ENCODE measurements around the gene CABP1. TPM values are rescaled to one million over a fixed set of nuclear protein-coding genes. Genes with fewer than 3 reads are reported as not detected.

The CABP1 gene
- total RNA-seq, 1 experiment from 2014 or later: 3.0 TPM

GRCh38 chr12:120706029-120706428, 65.6 kb downstream of the CABP1 start:
- H3K23me2 ChIP-seq (ENCODE audit: insufficient read length, low read depth, low read length, poor library complexity, severe bottlenecking): peaks cover 1% of the 10 kb centered on the region
- H3K18ac ChIP-seq (ENCODE audit: insufficient read length, low read depth, low read length): no peak overlapping the region
- H3K4me1 ChIP-seq (ENCODE audit: insufficient read depth, low read length): no peaks in the 10 kb centered on the region; the same call in 1 of the 2 replicates
- no peak for TF ChIP-seq CTCF (conservative IDR thresholded peaks at IDR 0.05)
- H2BK20ac ChIP-seq (ENCODE audit: low read depth, low read length, poor library complexity, severe bottlenecking): no peak overlapping the region
- H3K14ac ChIP-seq (ENCODE audit: insufficient read depth, low read length): no peak overlapping the region
- H2BK5ac ChIP-seq (ENCODE audit: insufficient read length, low read length): no peak overlapping the region
- no peak overlapping the region for H3K4me2 ChIP-seq (ENCODE audit: insufficient read depth, insufficient read length, low read length)
- H3K27me3 ChIP-seq (ENCODE audit: insufficient read depth, low read length): no peaks in the 10 kb centered on the region
- H3K9ac ChIP-seq (ENCODE audit: extremely low read depth, insufficient read length, low read length): no peak overlapping the region
- peaks cover 6% of the 10 kb centered on the region in 2 experiments for H3K4me1 Mint-ChIP-seq
- H3K27ac ChIP-seq (ENCODE audit: insufficient read length, low read depth, low read length): no peak overlapping the region
- H4K5ac ChIP-seq (ENCODE audit: insufficient read length, low read depth, low read length): no peak overlapping the region
- H3K9me3 ChIP-seq (ENCODE audit: control insufficient read depth, low read depth, low read length): no peaks in the 10 kb centered on the region
- H3K23ac ChIP-seq (ENCODE audit: insufficient read length, low read depth, low read length): no peak overlapping the region
- peaks cover 9 to 22% (median 18%) of the 10 kb centered on the region in 3 experiments; a peak in 6 of 7 replicates for H3K36me3 Mint-ChIP-seq (ENCODE audit: insufficient read depth in 1 of 3, low read depth in 3 of 3)
- no peak overlapping the region for H3K4ac ChIP-seq (ENCODE audit: low read depth, low read length)
- no peaks in the 10 kb centered on the region for H4K20me1 ChIP-seq (ENCODE audit: control insufficient read depth, insufficient read depth, insufficient read length)
- no peaks in the 10 kb centered on the region; the same call in 1 of the 2 replicates for H3K79me2 ChIP-seq (ENCODE audit: insufficient read depth, low read length)
- no peak overlapping the region for H3K27ac Mint-ChIP-seq
- no peak for DNase-seq
- H3T11ph ChIP-seq (ENCODE audit: low read length): no peak overlapping the region
- no peaks in the 10 kb centered on the region; the same call in 1 of the 2 replicates for H3K27me3 Mint-ChIP-seq (ENCODE audit: low read depth)
- 100% methylated on average over 3 of the region's 5 CpGs for WGBS (ENCODE audit: extremely low coverage, insufficient read length, low lambda C conversion rate)
- no peak overlapping the region for H2BK15ac ChIP-seq (ENCODE audit: low read depth, low read length)
- no peak overlapping the region for H4K8ac ChIP-seq (replicated peaks; ENCODE audit: insufficient read length, low read depth, low read length)
- no peak overlapping the region for H3K56ac ChIP-seq (ENCODE audit: insufficient read length, low read depth, low read length)
- no peak overlapping the region for H2AK5ac ChIP-seq (ENCODE audit: insufficient read length, low read length)
- no peak overlapping the region for H3K4me3 Mint-ChIP-seq
- no peaks in the 10 kb centered on the region for H3K79me1 ChIP-seq (ENCODE audit: insufficient read depth, low read depth, low read length, poor library complexity, severe bottlenecking)
- H2BK12ac ChIP-seq (ENCODE audit: insufficient read length, low read depth, low read length): no peak overlapping the region
- no peaks in the 10 kb centered on the region for H3K9me3 Mint-ChIP-seq
- no peak overlapping the region for H2AFZ ChIP-seq (ENCODE audit: low read length)
- no peak overlapping the region for H4K91ac ChIP-seq (ENCODE audit: insufficient read length, low read depth, low read length)
- no peak overlapping the region for H2BK120ac ChIP-seq (ENCODE audit: low read depth, low read length, poor library complexity, severe bottlenecking)
